GM23338 (cell line): ENCODE results near the gene TSPAN12. TPM values are rescaled to one million over a fixed set of nuclear protein-coding genes. Genes with fewer than 3 reads are reported as not detected.

Experiments used
- ATAC-seq: fragments of 200-7000 bp; cut with Tn5 transposase; 3 replicates; pipeline ENCODE4 v1.9.1; 2020
- DNase-seq: peaks from one replicate; pipeline ENCODE4 v3.0.0-alpha.2; 2015; ENCODE audit warnings: low spot score
- H2AFZ ChIP-seq: fragments of 200-600 bp; sonication (generic); 2 replicates; pipeline ENCODE4 v1.8.0; 2016; ENCODE audit warnings: antibody characterized with exemption, mild to moderate bottlenecking, moderate library complexity
- H3F3A ChIP-seq: fragments of 200-600 bp; sonication (generic); replicated peaks from 2 replicates; pipeline ENCODE4 v1.8.0; 2017; ENCODE audit warnings: antibody characterized with exemption, mixed run types, low read depth
- H3K27ac ChIP-seq: fragments of 200-600 bp; sonication (generic); 2 replicates; pipeline ENCODE4 v1.6.1; 2016; ENCODE audit warnings: low read depth
- H3K27me3 ChIP-seq: fragments of 200-600 bp; sonication (generic); 2 replicates; pipeline ENCODE4 v1.8.0; 2016; ENCODE audit warnings: mild to moderate bottlenecking, mixed run types, moderate library complexity; ENCODE audit not compliant: insufficient read depth
- H3K36me3 ChIP-seq: fragments of 200-600 bp; sonication (generic); 2 replicates; pipeline ENCODE4 v1.8.0; 2016; ENCODE audit warnings: mild to moderate bottlenecking; ENCODE audit not compliant: insufficient read depth
- H3K4me1 ChIP-seq: fragments of 200-600 bp; sonication (generic); 2 replicates; pipeline ENCODE4 v1.8.0; 2016; ENCODE audit warnings: mild to moderate bottlenecking, moderate library complexity; ENCODE audit not compliant: insufficient read depth
- H3K4me2 ChIP-seq: fragments of 200-600 bp; sonication (generic); 2 replicates; pipeline ENCODE4 v1.7.1; 2017; ENCODE audit warnings: mixed run types
- H3K4me3 ChIP-seq: fragments of 200-600 bp; sonication (generic); 2 replicates; pipeline ENCODE4 v1.6.1; 2016; ENCODE audit warnings: mixed run types
- H3K79me2 ChIP-seq: fragments of 200-600 bp; sonication (generic); replicated peaks from 2 replicates; pipeline ENCODE4 v1.8.0; 2017; ENCODE audit warnings: mild to moderate bottlenecking; ENCODE audit not compliant: insufficient read depth
- H3K9me2 ChIP-seq: fragments of 200-600 bp; sonication (generic); 2 replicates; pipeline ENCODE4 v1.8.0; 2017; ENCODE audit not compliant: insufficient read depth
- H4K20me1 ChIP-seq: fragments of 200-600 bp; sonication (generic); replicated peaks from 2 replicates; pipeline ENCODE4 v1.8.0; 2017; ENCODE audit warnings: mild to moderate bottlenecking; ENCODE audit not compliant: insufficient read depth
- H3K27ac Mint-ChIP-seq: 2 replicates; pipeline ENCODE4 v1.8.0; 2020; ENCODE audit warnings: inconsistent platforms, mild to moderate bottlenecking, moderate library complexity, mixed read lengths
- H3K27me3 Mint-ChIP-seq: 3 replicates; pipeline ENCODE4 v1.8.0; 2022; ENCODE audit warnings: low read depth, mild to moderate bottlenecking, moderate library complexity, mixed read lengths, inconsistent platforms; ENCODE audit not compliant: insufficient read depth, poor library complexity
- H3K36me3 Mint-ChIP-seq: 3 replicates; pipeline ENCODE4 v1.8.0; 2021; ENCODE audit warnings: low read depth, mild to moderate bottlenecking, inconsistent platforms, moderate library complexity, mixed read lengths
- H3K4me1 Mint-ChIP-seq: 3 replicates; pipeline ENCODE4 v1.8.0; 2020; ENCODE audit warnings: mild to moderate bottlenecking, inconsistent platforms, mixed read lengths
- H3K4me3 Mint-ChIP-seq: 3 replicates; pipeline ENCODE4 v1.8.0; 2021; ENCODE audit warnings: moderate library complexity, mild to moderate bottlenecking, inconsistent platforms, mixed read lengths
- H3K9me3 Mint-ChIP-seq: 3 replicates; pipeline ENCODE4 v1.8.0; 2020; ENCODE audit warnings: moderate library complexity, mild to moderate bottlenecking, inconsistent platforms, mixed read lengths
- CREB1 ChIP-seq: fragments of 250-450 bp; sonication (Bioruptor Pico); IDR thresholded peaks from 2 replicates; pipeline ENCODE4 v1.5.0; 2020; ENCODE audit warnings: low read depth, mild to moderate bottlenecking, moderate library complexity
- CTCF ChIP-seq, 2 experiments: fragments of 200-600 bp in 1 of 2; sonication (generic) in 1 of 2; conservative IDR thresholded peaks; 2 replicates each; pipeline versions ENCODE4 v1.5.1 to v1.6.1; 2016 to 2017; ENCODE audit warnings: antibody characterized with exemption in 2 of 2, low read depth in 2 of 2, mild to moderate bottlenecking in 2 of 2, moderate library complexity in 1 of 2
- ETS1 ChIP-seq: IDR thresholded peaks from 2 replicates; pipeline ENCODE4 v1.6.1; 2016; ENCODE audit warnings: antibody characterized with exemption
- EZH2 ChIP-seq: fragments of 200-600 bp; sonication (generic); IDR thresholded peaks from one replicate; pipeline ENCODE4 v1.8.0; 2017; ENCODE audit warnings: antibody characterized with exemption, mild to moderate bottlenecking, low read depth; ENCODE audit not compliant: unreplicated experiment
- EZH2phosphoT487 ChIP-seq: fragments of 200-600 bp; sonication (generic); IDR thresholded peaks from one replicate; pipeline ENCODE4 v1.8.1; 2018; ENCODE audit warnings: antibody characterized with exemption; ENCODE audit not compliant: unreplicated experiment
- JUNB ChIP-seq: IDR thresholded peaks from one replicate; pipeline ENCODE4 v1.6.1; 2016; ENCODE audit warnings: antibody characterized with exemption; ENCODE audit not compliant: unreplicated experiment
- NANOG ChIP-seq: IDR thresholded peaks from 2 replicates; pipeline ENCODE4 v1.6.1; 2016; ENCODE audit warnings: antibody characterized with exemption, borderline replicate concordance
- POLR2AphosphoS5 ChIP-seq: IDR thresholded peaks from 2 replicates; pipeline ENCODE4 v1.6.1; 2016; ENCODE audit warnings: antibody characterized with exemption, low read depth
- REST ChIP-seq: IDR thresholded peaks from one replicate; pipeline ENCODE4 v1.6.1; 2018; ENCODE audit warnings: antibody characterized with exemption; ENCODE audit not compliant: unreplicated experiment
- STAT1 ChIP-seq: IDR thresholded peaks from one replicate; pipeline ENCODE4 v1.6.1; 2016; ENCODE audit warnings: antibody characterized with exemption; ENCODE audit not compliant: unreplicated experiment
- ZNF114 ChIP-seq: fragments of 250-450 bp; sonication (Bioruptor Pico); IDR thresholded peaks from 2 replicates; pipeline ENCODE4 v1.5.0; 2020; ENCODE audit warnings: mild to moderate bottlenecking, moderate library complexity
- ZNF331 ChIP-seq: fragments of 250-450 bp; sonication (Bioruptor Pico); IDR thresholded peaks from 2 replicates; pipeline ENCODE4 v1.5.0; 2020; ENCODE audit warnings: low read depth, mild to moderate bottlenecking, moderate library complexity
- ZNF462 ChIP-seq: fragments of 250-450 bp; sonication (Bioruptor Pico); IDR thresholded peaks from 2 replicates; pipeline ENCODE4 v1.5.0; 2020; ENCODE audit warnings: mild to moderate bottlenecking, moderate library complexity
- polyA plus RNA-seq: library from polyadenylated mRNA; unstranded; fragments of >200 nt; fragmentation: Nextera tagmentation; extraction: Ambion mirVana; gene quantifications from 2 replicates; pipeline ENCODE4 v1.2.1, GENCODE V29; 2016
- total RNA-seq: library from RNA; depleted of rRNA; stranded (reverse); fragments of >200 nt; shearing (Covaris generic); gene quantifications from 2 replicates; pipeline ENCODE4 v1.2.3, GENCODE V29; 2014

TSPAN12 gene
- total and polyA plus RNA-seq, 2 experiments from 2014 or later = 9.7 to 11.7 TPM

GRCh38 chr7:120843109-120843508 is 14.8 kb downstream of the TSPAN12 start:
- Mint-ChIP-seq H3K4me3 (no peak overlapping the region), H3K27ac (no peak overlapping the region), H3K36me3 (peaks cover 32% of the 10 kb centered on the region), H3K9me3 (peaks cover 17% of the 10 kb centered on the region), H3K27me3 (no peaks in the 10 kb centered on the region), H3K4me1 (peaks cover 45% of the 10 kb centered on the region)
- H3F3A ChIP-seq = no peaks in the 10 kb centered on the region
- H3K27me3 ChIP-seq = no peaks in the 10 kb centered on the region
- ATAC-seq = no peak
- no peak overlapping the region for H3K4me3 ChIP-seq
- peaks cover 4% of the 10 kb centered on the region; the same call in 1 of the 2 replicates for H3K9me2 ChIP-seq
- no peaks in the 10 kb centered on the region for H4K20me1 ChIP-seq
- no peak for DNase-seq
- no peak overlapping the region for H3K4me2 ChIP-seq
- H3K79me2 ChIP-seq = no peaks in the 10 kb centered on the region
- H3K27ac ChIP-seq = no peak overlapping the region
- H3K36me3 ChIP-seq = no peaks in the 10 kb centered on the region
- no peak overlapping the region for H2AFZ ChIP-seq
- peaks cover 19% of the 10 kb centered on the region for H3K4me1 ChIP-seq
- TF ChIP-seq ZNF114 (CRISPR knock-in tag) (no peak), REST (no peak), EZH2phosphoT487 (no peak), CREB1 (CRISPR knock-in tag) (no peak), CTCF (conservative IDR thresholded peaks at IDR 0.05; ENCODE audit: low read depth in 2 of 2) (no peak), JUNB (no peak), EZH2 (no peak), POLR2AphosphoS5 (no peak), ETS1 (no peak), ZNF331 (no peak), NANOG (no peak), ZNF462 (no peak), STAT1 (no peak)
